ENCODE results near the gene FRMD8. TPM values are rescaled to one million over a fixed set of nuclear protein-coding genes. Genes with fewer than 3 reads are reported as not detected.

The FRMD8 gene
- total and polyA plus RNA-seq, 10 donors: 19.3 to 128 (median 84.0) TPM

GRCh38 chr11:65400307-65401072 is 14.1 kb downstream of the FRMD8 start:
- Histone ChIP-seq H3K27ac (peak overlapping the region in 1 of 8 donors; percentile 23), H3K9me3 (no peaks in the 10 kb centered on the region), H3K36me3 (peaks cover 7 to 100% (median 83%) of the 10 kb centered on the region in 6 donors), H3K4me3 (no peak overlapping the region), H3K4me1 (peaks cover 14 to 37% (median 29%) of the 10 kb centered on the region in 6 donors), H3K27me3 (replicated peaks in 1 of 7) (no peaks in the 10 kb centered on the region)
- TF ChIP-seq POLR2AphosphoS5 (IDR thresholded peaks at IDR 0.05): peak; percentile 29 to 69 (median 45)
- no peak for TF ChIP-seq POLR2A (IDR thresholded peaks at IDR 0.05)
- 88 to 96% (median 90%) methylated on average over 8 to 17 of the region's 17 CpGs for WGBS, 5 donors
- intact Hi-C loops (cut with DNase I; ENCODE audit: low total_unique reads): no loop called here
- DNase-seq: no peak

GRCh38 chr11:65401073-65401802 is 14.8 kb downstream of the FRMD8 start:
- intact Hi-C loops (cut with DNase I; ENCODE audit: low total_unique reads): no loop called here
- Histone ChIP-seq H3K4me3 (no peak overlapping the region), H3K4me1 (peaks cover 14 to 44% (median 36%) of the 10 kb centered on the region in 6 donors), H3K27ac (peak overlapping the region in 1 of 8 donors; percentile 23), H3K27me3 (replicated peaks in 1 of 7) (no peaks in the 10 kb centered on the region), H3K36me3 (peaks cover 7 to 100% (median 83%) of the 10 kb centered on the region in 6 donors), H3K9me3 (no peaks in the 10 kb centered on the region)
- 72 to 85% (median 81%) methylated on average over 14 to 16 of the region's 16 CpGs for WGBS, 5 donors
- no peak for DNase-seq
- TF ChIP-seq POLR2A (IDR thresholded peaks at IDR 0.05) (no peak), CTCF (IDR thresholded peaks at IDR 0.05 in 8 of 11, conservative IDR thresholded peaks at IDR 0.05 in 3 of 11) (no peak), POLR2AphosphoS5 (IDR thresholded peaks at IDR 0.05) (no peak)

- Histone ChIP-seq H3K9me3 (no peaks in the 10 kb centered on the region), H3K36me3 (peaks cover 7 to 100% (median 83%) of the 10 kb centered on the region in 6 donors), H3K4me3 (no peak overlapping the region), H3K27ac (peak overlapping the region in 1 of 8 donors; percentile 2), H3K27me3 (replicated peaks in 1 of 7) (no peaks in the 10 kb centered on the region), H3K4me1 (peaks cover 14 to 50% (median 40%) of the 10 kb centered on the region in 6 donors)
- intact Hi-C loops (cut with DNase I; ENCODE audit: low total_unique reads): no loop called here
- 93 to 96% (median 95%) methylated on average over 10 of the region's 10 CpGs for WGBS, 5 donors
- TF ChIP-seq CTCF (IDR thresholded peaks at IDR 0.05 in 8 of 11, conservative IDR thresholded peaks at IDR 0.05 in 3 of 11): no peak
- no peak for TF ChIP-seq POLR2A (IDR thresholded peaks at IDR 0.05)
- TF ChIP-seq POLR2AphosphoS5 (IDR thresholded peaks at IDR 0.05): no peak
- no peak for DNase-seq
Measured at GRCh38 chr11:65401803-65402248, 15.4 kb downstream of the FRMD8 start.

GRCh38 chr11:65402790-65403189 is 16.4 kb downstream of the FRMD8 start:
- DNase-seq: no peak
- H3K4me1 ChIP-seq: peaks cover 14 to 60% (median 48%) of the 10 kb centered on the region in 6 donors
- H3K27ac ChIP-seq: peak overlapping the region in 5 of 8 donors; percentile 82 to 91 (median 86)
- intact Hi-C loops (cut with DNase I; ENCODE audit: low total_unique reads): no loop called here
- H3K9me3 ChIP-seq: no peaks in the 10 kb centered on the region
- H3K27me3 ChIP-seq (replicated peaks in 1 of 7): no peaks in the 10 kb centered on the region
- 66 to 81% (median 71%) methylated on average over 2 of the region's 2 CpGs for WGBS, 5 donors
- H3K4me3 ChIP-seq: no peak overlapping the region
- no peak for TF ChIP-seq CTCF (IDR thresholded peaks at IDR 0.05 in 8 of 11, conservative IDR thresholded peaks at IDR 0.05 in 3 of 11)
- no peak for TF ChIP-seq POLR2A (IDR thresholded peaks at IDR 0.05)
- TF ChIP-seq POLR2AphosphoS5 (IDR thresholded peaks at IDR 0.05): no peak
- H3K36me3 ChIP-seq: peaks cover 7 to 100% (median 82%) of the 10 kb centered on the region in 6 donors

Data from spleen (tissue), 11 donors.